Dedifferentiated amniotic fluid mesenchymal stem cell (primary cell): ENCODE results near the gene RNF212.
A peak's percentile ranks its signal among the peaks of the same experiment; 100 is the strongest.

Source experiments
- DNase-seq: peaks from one replicate; pipeline ENCODE4 v3.0.0-alpha.2; 2016; ENCODE audit errors: extremely low spot score

Gene RNF212

GRCh38 chr4:1090465-1091440, 22.6 kb downstream of the RNF212 start:
- DNase-seq, result no peak

- no peak for DNase-seq
These were observed 23.3 kb downstream of the RNF212 start for GRCh38 chr4:1090036-1090435.

GRCh38 chr4:1087371-1087770, 26.0 kb downstream of the RNF212 start:
- no peak for DNase-seq

- no peak for DNase-seq
These were observed 27.4 kb downstream of the RNF212 start for GRCh38 chr4:1086011-1086410.

GRCh38 chr4:1085404-1085799, 28.0 kb downstream of the RNF212 start:
- no peak for DNase-seq

GRCh38 chr4:1084796-1085403, 28.5 kb downstream of the RNF212 start:
- no peak for DNase-seq

GRCh38 chr4:1084394-1084793, 29.0 kb downstream of the RNF212 start:
- DNase-seq, result no peak

- peak; percentile 88 for DNase-seq
These were observed 30.9 kb downstream of the RNF212 start for GRCh38 chr4:1082215-1083182.

GRCh38 chr4:1081689-1082040, 31.7 kb downstream of the RNF212 start:
- no peak for DNase-seq

- DNase-seq, result no peak
These were observed 32.2 kb downstream of the RNF212 start for GRCh38 chr4:1080961-1081688.

- DNase-seq, result no peak
These were observed 32.9 kb downstream of the RNF212 start for GRCh38 chr4:1080432-1080831.

GRCh38 chr4:1079711-1080265, 33.6 kb downstream of the RNF212 start:
- DNase-seq, result no peak

GRCh38 chr4:1078490-1078889, 34.9 kb downstream of the RNF212 start:
- no peak for DNase-seq

GRCh38 chr4:1077711-1078477, 35.5 kb downstream of the RNF212 start:
- DNase-seq, result no peak

- no peak for DNase-seq
These were observed 37.3 kb downstream of the RNF212 start for GRCh38 chr4:1075809-1076699.

- DNase-seq, result no peak
These were observed 38.1 kb downstream of the RNF212 start for GRCh38 chr4:1075225-1075624.

- DNase-seq, result no peak
These were observed 39.3 kb downstream of the RNF212 start for GRCh38 chr4:1074077-1074476.

- DNase-seq, result peak; percentile 40
These were observed 40.4 kb downstream of the RNF212 start for GRCh38 chr4:1072830-1073446.

- DNase-seq, result no peak
These were observed 44.0 kb downstream of the RNF212 start for GRCh38 chr4:1069394-1069793.
